ENCODE data around the gene SIRPG. TPM values are rescaled to one million over a fixed set of nuclear protein-coding genes. Genes with fewer than 3 reads are reported as not detected.

SIRPG gene
- total and polyA plus RNA-seq, 10 of the 15 experiments (the other 5 are each of a cell fraction or from before 2014, with no cell fraction given), result 1.1 to 13.0 (median 4.1) TPM

GRCh38 chr20:1621316-1621715 lies 36.3 kb downstream of the SIRPG start:
- CTCF ChIA-PET, result no interaction called here
- POLR2A ChIA-PET, result no interaction called here
- no peaks in the 10 kb centered on the region; a peak in 1 of 4 replicates for H3K36me3 ChIP-seq (ENCODE audit: control insufficient read depth in 2 of 2, insufficient read depth in 2 of 2, low read length in 1 of 2)
- intact Hi-C loops (cut with micrococcal nuclease; ENCODE audit: unreplicated experiment) (loop anchor here (5.0 kb wide), 1 partner anchor 111 kb away; no protein-coding TSS in a partner anchor), in situ Hi-C loops (cut with MboI) (no loop called here)
- peaks cover 29% of the 10 kb centered on the region for H3K4me1 ChIP-seq (ENCODE audit: control insufficient read depth, insufficient read depth, low read length)
- H3K4me2 ChIP-seq (ENCODE audit: control insufficient read depth, insufficient read depth), result no peak overlapping the region
- no peak overlapping the region for H2AFZ ChIP-seq (ENCODE audit: control insufficient read depth, low read depth, low read length)
- no peak for FAIRE-seq
- no peaks in the 10 kb centered on the region for H3K27me3 ChIP-seq (replicated peaks in 1 of 2; ENCODE audit: control insufficient read depth in 2 of 2, insufficient read depth in 2 of 2, low read length in 1 of 2)
- no TSS peak for BruUV-seq (replicated peaks)
- no peaks in the 10 kb centered on the region; the same call in 1 of the 2 replicates for H3K79me2 ChIP-seq (ENCODE audit: control insufficient read depth, insufficient read depth, low read length)
- RAD21 ChIA-PET (ENCODE audit: unreplicated experiment), result no interaction called here
- SMC1A ChIA-PET (ENCODE audit: uncharacterized antibody, unreplicated experiment), result interaction anchor here (1.9 kb wide), 1 partner anchor 10 kb away, joined by 5 read pairs; no protein-coding TSS in a partner anchor
- no peak overlapping the region for H3K9ac ChIP-seq (ENCODE audit: control insufficient read depth, insufficient read depth, low read length)
- TF ChIP-seq NBN (IDR thresholded peaks at IDR 0.05), result no peak
- H3K4me3 ChIP-seq, result no peak overlapping the region
- DNase-seq (ENCODE audit: low read depth, low spot score), result no peak
- no peaks in the 10 kb centered on the region for H4K20me1 ChIP-seq (ENCODE audit: control insufficient read depth, insufficient read depth)
- 17% methylated on average over 1 of the region's 1 CpG for WGBS (ENCODE audit: insufficient coverage, insufficient replicate concordance, low lambda C conversion rate, missing lambda C conversion rate)
- H3K27ac ChIP-seq (ENCODE audit: control insufficient read depth, insufficient read depth), result no peak overlapping the region
- H3K9me3 ChIP-seq (replicated peaks; ENCODE audit: control insufficient read depth, insufficient read depth, low read length), result peaks cover 5% of the 10 kb centered on the region; the same call in 2 of the 3 replicates
- no peak for ATAC-seq

- BruUV-seq (replicated peaks), result no TSS peak
- intact Hi-C loops (cut with micrococcal nuclease; ENCODE audit: unreplicated experiment), result loop anchor here (5.0 kb wide), 1 partner anchor 112 kb away; no protein-coding TSS in a partner anchor
- H3K4me1 ChIP-seq (ENCODE audit: control insufficient read depth, insufficient read depth, low read length), result peaks cover 28% of the 10 kb centered on the region
- ATAC-seq, result peak; percentile 61
- POLR2A ChIA-PET, result interaction anchor here (0.8 kb wide), 1 partner anchor 12 kb away, joined by 3 read pairs; no protein-coding TSS in a partner anchor
- SMC1A ChIA-PET (ENCODE audit: uncharacterized antibody, unreplicated experiment), result interaction anchor here (0.7 kb wide), 1 partner anchor 114 kb away, joined by 3 read pairs; no protein-coding TSS in a partner anchor
- H3K27ac ChIP-seq (ENCODE audit: control insufficient read depth, insufficient read depth), result no peak within 1 kb of the TSS; the same call in 1 of the 2 replicates
- H2AFZ ChIP-seq (ENCODE audit: control insufficient read depth, low read depth, low read length), result no peak within 1 kb of the TSS; the same call in none of the 2 replicates
- CTCF ChIA-PET, result interaction anchor here (1.1 to 2.2 kb wide), 2 partner anchors 86 to 112 kb away, joined by 3 to 6 read pairs; no protein-coding TSS in a partner anchor
- H3K27me3 ChIP-seq (replicated peaks in 1 of 2; ENCODE audit: control insufficient read depth in 2 of 2, insufficient read depth in 2 of 2, low read length in 1 of 2), result no peaks in the 10 kb centered on the region
- H3K9ac ChIP-seq (ENCODE audit: control insufficient read depth, insufficient read depth, low read length), result no peak within 1 kb of the TSS
- no peak for DNase-seq (ENCODE audit: low read depth, low spot score)
- no peaks in the 10 kb centered on the region for H4K20me1 ChIP-seq (ENCODE audit: control insufficient read depth, insufficient read depth)
- H3K9me3 ChIP-seq (replicated peaks; ENCODE audit: control insufficient read depth, insufficient read depth, low read length), result peaks cover 5% of the 10 kb centered on the region; the same call in 2 of the 3 replicates
- in situ Hi-C loops (cut with MboI), result loop anchor here (5.0 kb wide), 1 partner anchor 43 kb away; no protein-coding TSS in a partner anchor
- peak within 1 kb of the TSS; percentile 20; the same call in 1 of the 2 replicates for H3K4me3 ChIP-seq
- FAIRE-seq, result peak; percentile 13
- H3K79me2 ChIP-seq (ENCODE audit: control insufficient read depth, insufficient read depth, low read length), result no peaks in the 10 kb centered on the region
- 21% methylated on average over 5 of the region's 5 CpGs for WGBS (ENCODE audit: insufficient coverage, insufficient replicate concordance, low lambda C conversion rate, missing lambda C conversion rate)
- RAD21 ChIA-PET (ENCODE audit: unreplicated experiment), result interaction anchor here (0.8 kb wide), 1 partner anchor 31 kb away, joined by 3 read pairs; no protein-coding TSS in a partner anchor
- peak within 1 kb of the TSS; percentile 79 for H3K4me2 ChIP-seq (ENCODE audit: control insufficient read depth, insufficient read depth)
- no peaks in the 10 kb centered on the region; a peak in 1 of 4 replicates for H3K36me3 ChIP-seq (ENCODE audit: control insufficient read depth in 2 of 2, insufficient read depth in 2 of 2, low read length in 1 of 2)
- TF ChIP-seq NR2F1 (conservative IDR thresholded peaks at IDR 0.05), result no peak
- TF ChIP-seq CUX1 (IDR thresholded peaks at IDR 0.05; ENCODE audit: insufficient replicate concordance, low read depth, low read length), result no peak
- TF ChIP-seq SMARCA5 (IDR thresholded peaks at IDR 0.05), result no peak
- TF ChIP-seq JUND (IDR thresholded peaks at IDR 0.05; ENCODE audit: low read depth, low read length), result no peak
- TF ChIP-seq TCF3 (IDR thresholded peaks at IDR 0.05; ENCODE audit: borderline replicate concordance, insufficient read depth, low read depth, low read length), result no peak
- no peak for TF ChIP-seq MYB (IDR thresholded peaks at IDR 0.05; ENCODE audit: borderline replicate concordance, low read depth, low read length)
- no peak for TF ChIP-seq PBX3 (IDR thresholded peaks at IDR 0.05; ENCODE audit: insufficient replicate concordance, low read depth, low read length)
Observed at GRCh38 chr20:1619861-1620444, 37.6 kb downstream of the SIRPG start, which contains the start of gene SIRPB1. Gene SIRPB1, minus strand, starts transcription at chr20:1620009. Its CDS starts 65 bp downstream, at chr20:1619944.

Measured in GM12878 (cell line).